ENCODE data around the gene GNB1.

DNA sequence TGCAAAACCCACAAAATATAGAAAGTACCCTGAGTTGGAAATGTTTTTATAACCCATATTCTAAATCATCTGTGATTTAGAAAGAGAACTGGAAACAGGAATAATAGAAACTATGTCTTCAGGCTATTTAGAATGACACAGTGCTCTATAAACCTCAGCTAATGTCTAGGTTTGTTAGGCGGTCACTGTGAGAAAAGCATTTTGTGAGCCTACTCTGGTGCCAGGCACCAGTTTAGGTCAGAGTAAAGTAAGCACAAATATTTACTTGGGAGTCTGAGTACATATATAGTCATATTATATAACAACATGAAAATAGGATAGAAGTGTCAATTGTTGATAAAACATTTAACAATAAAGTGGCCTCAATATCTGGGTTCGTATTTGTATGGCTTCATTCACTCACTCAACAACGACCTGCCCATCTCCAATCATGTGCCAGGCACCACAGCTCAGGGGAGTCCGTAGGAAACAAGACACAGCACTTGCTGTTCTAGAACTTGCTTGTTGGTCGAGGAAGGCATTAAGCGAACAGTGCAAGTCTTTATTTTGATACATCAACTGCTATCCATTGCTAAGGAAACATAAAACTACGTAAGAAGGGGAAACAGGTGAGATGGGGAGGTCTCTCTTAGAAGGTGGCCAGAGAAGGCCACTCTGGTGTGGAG lies 37.2 kb downstream of the GNB1 start:
- TF ChIP-seq, protein P1, sequence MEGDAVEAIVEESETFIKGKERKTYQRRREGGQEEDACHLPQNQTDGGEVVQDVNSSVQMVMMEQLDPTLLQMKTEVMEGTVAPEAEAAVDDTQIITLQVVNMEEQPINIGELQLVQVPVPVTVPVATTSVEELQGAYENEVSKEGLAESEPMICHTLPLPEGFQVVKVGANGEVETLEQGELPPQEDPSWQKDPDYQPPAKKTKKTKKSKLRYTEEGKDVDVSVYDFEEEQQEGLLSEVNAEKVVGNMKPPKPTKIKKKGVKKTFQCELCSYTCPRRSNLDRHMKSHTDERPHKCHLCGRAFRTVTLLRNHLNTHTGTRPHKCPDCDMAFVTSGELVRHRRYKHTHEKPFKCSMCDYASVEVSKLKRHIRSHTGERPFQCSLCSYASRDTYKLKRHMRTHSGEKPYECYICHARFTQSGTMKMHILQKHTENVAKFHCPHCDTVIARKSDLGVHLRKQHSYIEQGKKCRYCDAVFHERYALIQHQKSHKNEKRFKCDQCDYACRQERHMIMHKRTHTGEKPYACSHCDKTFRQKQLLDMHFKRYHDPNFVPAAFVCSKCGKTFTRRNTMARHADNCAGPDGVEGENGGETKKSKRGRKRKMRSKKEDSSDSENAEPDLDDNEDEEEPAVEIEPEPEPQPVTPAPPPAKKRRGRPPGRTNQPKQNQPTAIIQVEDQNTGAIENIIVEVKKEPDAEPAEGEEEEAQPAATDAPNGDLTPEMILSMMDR (IDR thresholded peaks at IDR 0.05): no peak
- TF ChIP-seq POLR2A (IDR thresholded peaks at IDR 0.05): no peak

Measured in adrenal gland (tissue), 5 donors.